MM.1S (cell line): ENCODE results near the gene SCAND1.
"Not testable (repeated sequence)": the region's sequence is repeated elsewhere in the genome, so short reads cannot be mapped to it uniquely, and the experiment has no call there.

Experiments
- DNase-seq: peaks from one replicate; pipeline ENCODE4 v3.0.0-alpha.2; 2015
- H2AFZ ChIP-seq: fragments of 300-600 bp; sonication (generic); 2 replicates; pipeline ENCODE4 v1.6.0; 2016; ENCODE audit warnings: antibody characterized with exemption, low read length
- H3F3A ChIP-seq: fragments of 300-600 bp; sonication (generic); 2 replicates; pipeline ENCODE4 v1.6.1; 2016; ENCODE audit warnings: mild to moderate bottlenecking, antibody characterized with exemption, low read length, moderate library complexity, mixed read lengths; ENCODE audit not compliant: insufficient read depth
- H3K27ac ChIP-seq: fragments of 300-600 bp; sonication (generic); 2 replicates; pipeline ENCODE4 v1.5.1; 2016; ENCODE audit warnings: mild to moderate bottlenecking, low read length
- H3K27me3 ChIP-seq: fragments of 300-600 bp; sonication (generic); replicated peaks from 2 replicates; pipeline ENCODE4 v1.6.0; 2016; ENCODE audit warnings: low read length; ENCODE audit not compliant: insufficient read depth
- H3K36me3 ChIP-seq: fragments of 300-600 bp; sonication (generic); replicated peaks from 2 replicates; pipeline ENCODE4 v1.6.1; 2016; ENCODE audit warnings: mild to moderate bottlenecking, low read length, mixed read lengths; ENCODE audit not compliant: insufficient read depth
- H3K4me1 ChIP-seq: fragments of 300-600 bp; sonication (generic); 2 replicates; pipeline ENCODE4 v1.6.1; 2016; ENCODE audit warnings: low read length, mixed read lengths
- H3K4me2 ChIP-seq: fragments of 300-600 bp; sonication (generic); 2 replicates; pipeline ENCODE4 v1.6.0; 2016; ENCODE audit warnings: low read depth, low read length
- H3K4me3 ChIP-seq: fragments of 300-600 bp; sonication (generic); 2 replicates; pipeline ENCODE4 v1.5.1; 2016; ENCODE audit warnings: low read length, mixed read lengths
- H3K79me2 ChIP-seq: fragments of 300-600 bp; sonication (generic); 2 replicates; pipeline ENCODE4 v1.6.1; 2016; ENCODE audit warnings: mixed run types, low read length, mixed read lengths
- H3K9ac ChIP-seq: fragments of 300-600 bp; sonication (generic); 2 replicates; pipeline ENCODE4 v1.6.1; 2016; ENCODE audit warnings: low read length, mixed read lengths
- H3K9me2 ChIP-seq: fragments of 300-600 bp; sonication (generic); replicated peaks from 2 replicates; pipeline ENCODE4 v1.6.1; 2016; ENCODE audit warnings: mild to moderate bottlenecking, low read length, mixed read lengths; ENCODE audit not compliant: insufficient read depth
- H3K9me3 ChIP-seq: fragments of 300-600 bp; sonication (generic); replicated peaks from 2 replicates; pipeline ENCODE4 v1.6.1; 2016; ENCODE audit warnings: mild to moderate bottlenecking, low read length, mixed read lengths; ENCODE audit not compliant: insufficient read depth
- H4K20me1 ChIP-seq: fragments of 300-600 bp; sonication (generic); 2 replicates; pipeline ENCODE4 v1.6.1; 2016; ENCODE audit warnings: mild to moderate bottlenecking, low read length, moderate library complexity, mixed read lengths; ENCODE audit not compliant: insufficient read depth
- EZH2 ChIP-seq: fragments of 300-600 bp; sonication (generic); optimal IDR thresholded peaks from 2 replicates; pipeline ENCODE3; 2017; ENCODE audit warnings: low read depth, mild to moderate bottlenecking, antibody characterized with exemption, low read length, mixed read lengths
- EZH2phosphoT487 ChIP-seq: fragments of 300-600 bp; sonication (generic); IDR thresholded peaks from 2 replicates; pipeline ENCODE4 v1.6.1; 2018; ENCODE audit warnings: antibody characterized with exemption, low read length
- TF ChIP-seq, protein P1 (sequence below): fragments of 300-600 bp; sonication (generic); IDR thresholded peaks from 2 replicates; pipeline ENCODE4 v1.5.1; 2016; ENCODE audit warnings: antibody characterized with exemption, low read length, mixed read lengths

The SCAND1 gene

DNA sequence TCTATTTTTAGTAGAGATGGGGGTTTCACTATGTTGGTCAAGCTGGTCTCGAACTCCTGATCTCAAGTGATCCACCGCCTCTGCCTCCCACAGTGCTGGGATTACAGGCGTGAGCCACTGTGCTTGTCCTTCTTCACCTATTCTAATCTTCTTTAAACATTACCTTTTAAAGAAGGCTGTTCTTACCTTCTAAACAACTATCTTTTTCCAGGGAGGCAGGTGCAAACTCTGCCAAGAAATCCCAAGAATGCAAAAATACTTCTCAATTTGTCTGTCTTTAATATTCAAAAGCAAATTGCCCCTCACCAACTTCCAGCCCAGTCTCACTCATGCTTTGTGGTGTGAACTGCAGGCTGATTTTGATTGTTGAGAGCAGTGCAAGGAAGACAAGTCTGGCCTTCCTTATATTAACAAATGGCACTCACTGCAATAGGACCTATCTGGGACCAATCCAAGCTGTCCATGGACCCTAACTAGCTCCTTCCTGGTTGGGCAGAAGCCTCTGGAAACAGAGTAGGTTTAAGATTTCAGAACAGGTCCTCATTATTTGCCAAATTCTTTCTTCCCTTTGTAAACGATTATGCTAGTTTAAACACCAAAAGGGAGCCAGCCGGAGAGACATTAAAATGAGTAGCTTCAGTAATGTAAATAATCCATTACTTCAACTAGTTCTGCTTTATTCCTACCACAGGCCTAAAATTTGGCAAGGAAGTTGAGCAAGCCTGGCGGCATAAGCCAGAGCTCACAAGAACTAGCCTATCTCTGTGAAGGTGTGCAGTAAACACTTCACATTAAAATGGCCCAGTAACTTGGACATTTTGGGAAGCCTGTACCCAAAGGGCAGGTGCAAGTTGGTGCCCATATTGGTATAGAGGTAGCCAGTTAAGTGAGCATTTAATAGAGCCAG, 1.6 kb downstream of the SCAND1 start:
- no peaks in the 10 kb centered on the region for H3K36me3 ChIP-seq
- no peaks in the 10 kb centered on the region for H4K20me1 ChIP-seq
- TF ChIP-seq EZH2 (no peak), EZH2phosphoT487 (no peak)
- TF ChIP-seq, protein P1, sequence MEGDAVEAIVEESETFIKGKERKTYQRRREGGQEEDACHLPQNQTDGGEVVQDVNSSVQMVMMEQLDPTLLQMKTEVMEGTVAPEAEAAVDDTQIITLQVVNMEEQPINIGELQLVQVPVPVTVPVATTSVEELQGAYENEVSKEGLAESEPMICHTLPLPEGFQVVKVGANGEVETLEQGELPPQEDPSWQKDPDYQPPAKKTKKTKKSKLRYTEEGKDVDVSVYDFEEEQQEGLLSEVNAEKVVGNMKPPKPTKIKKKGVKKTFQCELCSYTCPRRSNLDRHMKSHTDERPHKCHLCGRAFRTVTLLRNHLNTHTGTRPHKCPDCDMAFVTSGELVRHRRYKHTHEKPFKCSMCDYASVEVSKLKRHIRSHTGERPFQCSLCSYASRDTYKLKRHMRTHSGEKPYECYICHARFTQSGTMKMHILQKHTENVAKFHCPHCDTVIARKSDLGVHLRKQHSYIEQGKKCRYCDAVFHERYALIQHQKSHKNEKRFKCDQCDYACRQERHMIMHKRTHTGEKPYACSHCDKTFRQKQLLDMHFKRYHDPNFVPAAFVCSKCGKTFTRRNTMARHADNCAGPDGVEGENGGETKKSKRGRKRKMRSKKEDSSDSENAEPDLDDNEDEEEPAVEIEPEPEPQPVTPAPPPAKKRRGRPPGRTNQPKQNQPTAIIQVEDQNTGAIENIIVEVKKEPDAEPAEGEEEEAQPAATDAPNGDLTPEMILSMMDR, result no peak
- H3K27me3 ChIP-seq, result no peaks in the 10 kb centered on the region
- H3K4me3 ChIP-seq, result peak overlapping the region; percentile 88
- H3K9ac ChIP-seq, result peak overlapping the region; percentile 99
- H3K4me2 ChIP-seq, result peak overlapping the region; percentile 88
- H3F3A ChIP-seq, result peaks cover 44% of the 10 kb centered on the region
- peaks cover 30% of the 10 kb centered on the region for H3K4me1 ChIP-seq
- peak overlapping the region; percentile 99 for H3K27ac ChIP-seq
- peak; percentile 30 for DNase-seq
- peaks cover 23% of the 10 kb centered on the region for H3K79me2 ChIP-seq
- no peak overlapping the region for H2AFZ ChIP-seq
- H3K9me2 ChIP-seq, result no peaks in the 10 kb centered on the region
- H3K9me3 ChIP-seq, result no peaks in the 10 kb centered on the region

DNA sequence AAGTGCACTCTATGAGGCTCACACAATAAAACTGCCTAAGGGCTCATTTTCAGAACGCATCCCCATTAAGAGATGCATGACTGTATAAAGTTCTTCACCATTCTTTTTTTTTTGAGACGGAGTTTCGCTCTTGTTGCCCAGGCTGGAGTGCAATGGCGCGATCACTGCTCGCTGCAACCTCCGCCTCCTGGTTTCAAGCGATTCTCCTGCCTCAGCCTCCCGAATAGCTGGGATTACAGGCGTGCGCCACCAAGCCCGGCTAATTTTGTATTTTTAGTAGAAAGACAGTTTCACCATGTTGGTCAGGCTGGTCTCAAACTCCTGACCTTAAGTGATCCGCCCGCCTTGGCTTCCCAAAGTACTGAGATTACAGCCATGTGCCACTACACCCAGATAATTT, 2.2 kb downstream of the SCAND1 start:
- H3K9ac ChIP-seq, H3K27ac ChIP-seq, H3K4me3 ChIP-seq: not testable (repeated sequence)

DNA sequence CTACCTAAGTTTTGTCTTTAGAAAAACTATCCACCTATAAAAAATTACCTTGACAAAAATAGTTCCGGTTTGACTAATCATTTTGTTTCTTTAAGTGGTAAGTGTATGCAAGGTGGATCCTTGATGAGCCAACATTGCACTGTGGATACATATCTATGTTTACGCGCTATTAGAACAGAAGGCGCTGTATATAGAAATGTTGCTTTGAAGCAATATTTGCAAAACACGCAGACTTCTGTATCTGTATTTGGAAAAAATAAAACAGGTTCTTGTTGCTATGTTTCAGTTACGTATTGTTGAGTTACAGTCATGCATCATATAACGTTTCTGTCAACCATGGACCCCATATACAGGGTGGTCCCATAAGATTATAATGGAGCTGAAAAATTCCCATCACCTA, 4.2 kb downstream of the SCAND1 start:
- Histone ChIP-seq H3K27ac (no peak overlapping the region), H3K4me3 (no peak overlapping the region), H3K4me1 (peaks cover 29% of the 10 kb centered on the region), H3K36me3 (no peaks in the 10 kb centered on the region), H2AFZ (no peak overlapping the region), H3F3A (peaks cover 43% of the 10 kb centered on the region), H3K9me3 (no peaks in the 10 kb centered on the region), H3K9me2 (no peaks in the 10 kb centered on the region), H3K9ac (no peak overlapping the region), H3K27me3 (no peaks in the 10 kb centered on the region), H3K79me2 (peaks cover 20% of the 10 kb centered on the region), H4K20me1 (no peaks in the 10 kb centered on the region), H3K4me2 (no peak overlapping the region)
- TF ChIP-seq EZH2 (no peak), EZH2phosphoT487 (no peak)
- TF ChIP-seq, protein P1, result no peak
- DNase-seq, result no peak

More for the DNA sequence above, 2.2 kb downstream of the SCAND1 start:
- H3K9me3 ChIP-seq, H3K9me2 ChIP-seq, H2AFZ ChIP-seq, H3K36me3 ChIP-seq, DNase-seq, H4K20me1 ChIP-seq, H3K27me3 ChIP-seq: not testable (repeated sequence)
- peaks cover 33% of the 10 kb centered on the region for H3K4me1 ChIP-seq
- peak overlapping the region; percentile 88; the same call in 1 of the 2 replicates for H3K4me2 ChIP-seq
- H3F3A ChIP-seq, result peaks cover 49% of the 10 kb centered on the region
- peaks cover 23% of the 10 kb centered on the region for H3K79me2 ChIP-seq

DNA sequence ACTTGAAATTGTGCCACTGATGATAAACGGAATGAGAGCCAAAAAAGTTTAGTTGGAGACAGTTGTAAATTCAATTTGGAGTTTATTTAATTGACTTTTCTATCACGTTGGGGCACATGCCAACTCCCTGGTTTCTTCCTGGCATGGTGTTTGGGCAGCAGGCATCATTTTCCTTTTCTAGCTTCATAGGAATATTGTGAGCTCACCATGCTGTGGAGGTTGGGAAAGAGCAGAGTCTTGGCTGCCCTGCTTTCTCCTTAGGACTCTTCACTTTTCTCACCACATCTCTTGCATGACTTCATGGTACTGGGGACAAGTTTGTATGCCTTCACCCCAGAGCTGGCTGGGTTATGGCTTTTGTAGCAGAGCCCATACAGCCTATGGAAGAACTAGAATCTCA, 6.4 kb downstream of the SCAND1 start:
- Histone ChIP-seq H3K36me3 (no peaks in the 10 kb centered on the region), H3K4me2 (peak overlapping the region; percentile 4; the same call in 1 of the 2 replicates), H3K9me3 (no peaks in the 10 kb centered on the region), H3F3A (peaks cover 25% of the 10 kb centered on the region), H3K4me1 (peaks cover 28% of the 10 kb centered on the region), H4K20me1 (no peaks in the 10 kb centered on the region), H3K79me2 (peaks cover 13% of the 10 kb centered on the region), H2AFZ (no peak overlapping the region), H3K4me3 (no peak overlapping the region), H3K27ac (peak overlapping the region; percentile 1; the same call in 1 of the 2 replicates), H3K9ac (no peak overlapping the region), H3K27me3 (no peaks in the 10 kb centered on the region), H3K9me2 (no peaks in the 10 kb centered on the region)
- DNase-seq, result no peak
- TF ChIP-seq EZH2, result no peak
- TF ChIP-seq EZH2phosphoT487, result no peak
- TF ChIP-seq, protein P1, result no peak
